Memory B cell (primary cell): ENCODE measurements around the gene BLOC1S5.
A peak's percentile ranks its signal among the peaks of the same experiment; 100 is the strongest.
"Not testable (repeated sequence)": the region's sequence is repeated elsewhere in the genome, so short reads cannot be mapped to it uniquely, and the experiment has no call there.

ENCODE experiments used
- ATAC-seq: fragments of 150-1000 bp; cut with Tn5 transposase; 2 replicates; pipeline ENCODE4 v1.10.0; 2021; ENCODE audit warnings: low read depth, mild to moderate bottlenecking, moderate library complexity
- DNase-seq, 2 donors: peaks; one replicate each; pipeline ENCODE4 v3.0.0; 2022; ENCODE audit warnings: low spot score in 2 of 2
- H3K27ac Mint-ChIP-seq: one replicate; pipeline ENCODE4 v1.8.0; 2022; ENCODE audit warnings: mild to moderate bottlenecking, moderate library complexity, mixed read lengths
- H3K27me3 Mint-ChIP-seq: one replicate; pipeline ENCODE4 v1.8.0; 2022; ENCODE audit warnings: mixed read lengths
- H3K36me3 Mint-ChIP-seq: one replicate; pipeline ENCODE4 v1.8.0; 2022; ENCODE audit warnings: mild to moderate bottlenecking, mixed read lengths
- H3K4me1 Mint-ChIP-seq: one replicate; pipeline ENCODE4 v1.8.0; 2022; ENCODE audit warnings: mixed read lengths
- H3K4me3 Mint-ChIP-seq: one replicate; pipeline ENCODE4 v1.8.0; 2022; ENCODE audit warnings: mild to moderate bottlenecking, moderate library complexity, mixed read lengths
- H3K9me3 Mint-ChIP-seq: one replicate; pipeline ENCODE4 v1.8.0; 2022; ENCODE audit warnings: mixed read lengths

Gene BLOC1S5

GRCh38 chr6:8070718-8071117, 6.5 kb upstream of the BLOC1S5 start:
- Mint-ChIP-seq H3K4me1 (no peaks in the 10 kb centered on the region), H3K9me3 (no peaks in the 10 kb centered on the region), H3K27me3 (no peaks in the 10 kb centered on the region), H3K36me3 (no peaks in the 10 kb centered on the region), H3K27ac (no peak overlapping the region), H3K4me3 (no peak overlapping the region)
- DNase-seq (no peak), ATAC-seq (no peak)

- Mint-ChIP-seq H3K4me1 (peaks cover 7% of the 10 kb centered on the region), H3K27me3 (no peaks in the 10 kb centered on the region), H3K27ac (no peak overlapping the region), H3K4me3 (no peak overlapping the region), H3K36me3 (no peaks in the 10 kb centered on the region), H3K9me3 (no peaks in the 10 kb centered on the region)
- ATAC-seq = no peak
- no peak for DNase-seq
These were observed 5.6 kb upstream of the BLOC1S5 start for GRCh38 chr6:8069631-8070284.

GRCh38 chr6:8069151-8069550, 5.0 kb upstream of the BLOC1S5 start:
- ATAC-seq (no peak), DNase-seq (no peak)
- no peaks in the 10 kb centered on the region for H3K36me3 Mint-ChIP-seq
- H3K4me3 Mint-ChIP-seq = no peak overlapping the region
- no peak overlapping the region for H3K27ac Mint-ChIP-seq
- H3K27me3 Mint-ChIP-seq = no peaks in the 10 kb centered on the region
- peaks cover 7% of the 10 kb centered on the region for H3K4me1 Mint-ChIP-seq
- H3K9me3 Mint-ChIP-seq = no peaks in the 10 kb centered on the region

- ATAC-seq = no peak
- no peak overlapping the region for H3K4me3 Mint-ChIP-seq
- no peaks in the 10 kb centered on the region for H3K27me3 Mint-ChIP-seq
- peaks cover 10% of the 10 kb centered on the region for H3K4me1 Mint-ChIP-seq
- no peak for DNase-seq
- H3K36me3 Mint-ChIP-seq = peaks cover 2% of the 10 kb centered on the region
- no peak overlapping the region for H3K27ac Mint-ChIP-seq
- H3K9me3 Mint-ChIP-seq = no peaks in the 10 kb centered on the region
These were observed 1.9 kb upstream of the BLOC1S5 start for GRCh38 chr6:8066108-8066507.

- no peak for DNase-seq
- Mint-ChIP-seq H3K36me3 (peaks cover 2% of the 10 kb centered on the region), H3K4me3 (no peak overlapping the region), H3K27ac (peak overlapping the region; percentile 98), H3K27me3 (no peaks in the 10 kb centered on the region), H3K4me1 (peaks cover 10% of the 10 kb centered on the region), H3K9me3 (no peaks in the 10 kb centered on the region)
- no peak for ATAC-seq
These were observed 1.3 kb upstream of the BLOC1S5 start for GRCh38 chr6:8065519-8065911.

GRCh38 chr6:8064638-8065518, 689 bp upstream of the BLOC1S5 start:
- no peak for ATAC-seq
- DNase-seq = no peak
- Mint-ChIP-seq H3K4me1 (peaks cover 14% of the 10 kb centered on the region), H3K4me3 (peak overlapping the region; percentile 96), H3K27ac (peak overlapping the region; percentile 98), H3K36me3 (peaks cover 8% of the 10 kb centered on the region), H3K27me3 (no peaks in the 10 kb centered on the region), H3K9me3 (no peaks in the 10 kb centered on the region)

- H3K9me3 Mint-ChIP-seq = no peaks in the 10 kb centered on the region
- DNase-seq = no peak
- H3K27ac Mint-ChIP-seq = no peak overlapping the region
- no peak for ATAC-seq
- H3K27me3 Mint-ChIP-seq = no peaks in the 10 kb centered on the region
- peaks cover 13% of the 10 kb centered on the region for H3K36me3 Mint-ChIP-seq
- no peak overlapping the region for H3K4me3 Mint-ChIP-seq
- peaks cover 17% of the 10 kb centered on the region for H3K4me1 Mint-ChIP-seq
These were observed 2.5 kb downstream of the BLOC1S5 start for GRCh38 chr6:8061736-8062135.

GRCh38 chr6:8060346-8060745, 3.8 kb downstream of the BLOC1S5 start:
- DNase-seq (no peak), ATAC-seq (no peak)
- Mint-ChIP-seq H3K36me3 (peaks cover 16% of the 10 kb centered on the region), H3K4me3 (no peak overlapping the region), H3K27ac (peak overlapping the region; percentile 6), H3K27me3 (no peaks in the 10 kb centered on the region), H3K9me3 (no peaks in the 10 kb centered on the region), H3K4me1 (peaks cover 15% of the 10 kb centered on the region)

- Mint-ChIP-seq H3K9me3 (no peaks in the 10 kb centered on the region), H3K27ac (no peak overlapping the region), H3K36me3 (peaks cover 21% of the 10 kb centered on the region), H3K4me1 (peaks cover 10% of the 10 kb centered on the region), H3K4me3 (no peak overlapping the region), H3K27me3 (no peaks in the 10 kb centered on the region)
- no peak for ATAC-seq
- peak in 1 of 2 donors; percentile 8 for DNase-seq
These were observed 5.1 kb downstream of the BLOC1S5 start for GRCh38 chr6:8059129-8059528.

GRCh38 chr6:8057793-8058192, 6.4 kb downstream of the BLOC1S5 start:
- H3K36me3 Mint-ChIP-seq = peaks cover 23% of the 10 kb centered on the region
- ATAC-seq = no peak

GRCh38 chr6:8057263-8057662, 6.9 kb downstream of the BLOC1S5 start:
- Mint-ChIP-seq H3K4me1 (peaks cover 7% of the 10 kb centered on the region), H3K27me3 (no peaks in the 10 kb centered on the region), H3K27ac (no peak overlapping the region), H3K36me3 (peaks cover 23% of the 10 kb centered on the region), H3K9me3 (no peaks in the 10 kb centered on the region), H3K4me3 (no peak overlapping the region)
- ATAC-seq = no peak
- DNase-seq = no peak

More at GRCh38 chr6:8057793-8058192, 6.4 kb downstream of the BLOC1S5 start:
- peaks cover 10% of the 10 kb centered on the region for H3K4me1 Mint-ChIP-seq
- H3K27me3 Mint-ChIP-seq = no peaks in the 10 kb centered on the region
- no peak for DNase-seq
- no peak overlapping the region for H3K4me3 Mint-ChIP-seq
- H3K9me3 Mint-ChIP-seq = no peaks in the 10 kb centered on the region
- H3K27ac Mint-ChIP-seq = peak overlapping the region; percentile 18

GRCh38 chr6:8054276-8054675, 9.9 kb downstream of the BLOC1S5 start:
- Mint-ChIP-seq H3K4me1 (peaks cover 7% of the 10 kb centered on the region), H3K9me3 (no peaks in the 10 kb centered on the region), H3K27me3 (no peaks in the 10 kb centered on the region), H3K27ac (no peak overlapping the region), H3K4me3 (no peak overlapping the region), H3K36me3 (peaks cover 28% of the 10 kb centered on the region)
- DNase-seq = no peak
- ATAC-seq = no peak

- H3K36me3 Mint-ChIP-seq = peaks cover 50% of the 10 kb centered on the region
These were observed 16.5 kb downstream of the BLOC1S5 start for GRCh38 chr6:8047541-8048292.

GRCh38 chr6:8045769-8046168, 18.4 kb downstream of the BLOC1S5 start:
- not testable (repeated sequence) for H3K27me3 Mint-ChIP-seq, H3K4me1 Mint-ChIP-seq, H3K27ac Mint-ChIP-seq, DNase-seq, H3K9me3 Mint-ChIP-seq, ATAC-seq, H3K4me3 Mint-ChIP-seq
- peaks cover 41% of the 10 kb centered on the region for H3K36me3 Mint-ChIP-seq

More at GRCh38 chr6:8047541-8048292, 16.5 kb downstream of the BLOC1S5 start:
- DNase-seq (no peak), ATAC-seq (no peak)
- Mint-ChIP-seq H3K27ac (no peak overlapping the region), H3K4me1 (peaks cover 9% of the 10 kb centered on the region), H3K4me3 (no peak overlapping the region), H3K27me3 (no peaks in the 10 kb centered on the region), H3K9me3 (peaks cover 9% of the 10 kb centered on the region)
